GM13977 (cell line): Measurements from ENCODE around the gene ZBTB2.

Source experiments
- DNase-seq: peaks from one replicate; pipeline ENCODE4 v3.0.0; 2012; ENCODE audit warnings: low spot score
- CTCF ChIP-seq: IDR thresholded peaks from 2 replicates; pipeline ENCODE4 v1.5.1; 2012; ENCODE audit warnings: mild to moderate bottlenecking, control low read depth; ENCODE audit not compliant: insufficient read depth; ENCODE audit errors: extremely low read depth, missing control alignments
- in situ Hi-C: fragments of 300-500 bp; cut with MboI; formaldehyde crosslinking; loops from one replicate; pipeline ENCODE4 v1.12.0; 2022; ENCODE audit warnings: low sequenced_read_pairs, low pct_unique_long_range_greater_than_20kb, mixed read lengths, inconsistent platforms; ENCODE audit not compliant: unreplicated experiment

The ZBTB2 gene

DNA sequence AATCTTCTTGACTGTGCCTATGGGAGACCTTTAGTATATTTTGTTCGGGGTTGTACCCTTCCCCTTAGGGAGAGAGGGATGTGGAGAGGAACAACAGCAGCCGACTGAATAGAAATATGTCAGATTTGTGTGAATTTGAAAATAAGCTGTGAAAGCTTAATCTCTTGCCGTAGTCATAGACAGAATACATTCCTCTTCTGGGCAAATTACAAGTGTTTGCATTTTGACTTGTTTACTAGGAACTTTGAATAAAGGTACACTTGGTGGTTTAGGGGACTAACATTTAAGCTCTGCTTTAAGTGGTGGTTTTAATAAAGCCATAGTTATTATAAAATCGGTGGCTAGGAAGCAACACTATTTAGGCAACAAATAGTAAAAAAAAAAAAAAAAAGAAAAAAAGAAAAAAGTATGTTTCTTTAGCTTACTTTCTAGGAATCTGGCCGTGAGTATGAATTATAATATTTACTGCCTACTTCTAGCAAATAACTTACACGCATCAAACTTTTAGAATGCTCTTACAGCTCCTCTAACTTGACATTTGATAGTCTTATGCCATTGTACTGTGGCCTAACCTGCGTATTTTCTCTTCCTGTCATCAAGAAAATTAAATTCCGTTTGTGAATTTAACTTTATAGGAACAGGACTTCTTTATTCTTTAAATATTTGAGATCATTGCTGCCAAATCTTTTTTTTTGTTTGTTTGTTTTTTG is 65.1 kb downstream of the ZBTB2 start:
- no peak for DNase-seq
- TF ChIP-seq CTCF, result no peak
- in situ Hi-C loops, result loop anchor here (10.0 kb wide), 1 partner anchor 311 kb away; no protein-coding TSS in a partner anchor

- TF ChIP-seq CTCF, result no peak
- DNase-seq, result no peak
- in situ Hi-C loops, result loop anchor here (10.0 kb wide), 1 partner anchor 311 kb away; no protein-coding TSS in a partner anchor
These were observed 66.0 kb downstream of the ZBTB2 start for GRCh38 chr6:151325075-151326050.

- in situ Hi-C loops, result loop anchor here (10.0 kb wide), 1 partner anchor 310 kb away; no protein-coding TSS in a partner anchor
- TF ChIP-seq CTCF, result no peak
These were observed 66.9 kb downstream of the ZBTB2 start for GRCh38 chr6:151324488-151324825.

GRCh38 chr6:151323791-151324487 is 67.4 kb downstream of the ZBTB2 start:
- TF ChIP-seq CTCF, result peak; percentile 96
- DNase-seq, result peak; percentile 79
- in situ Hi-C loops, result loop anchor here (10.0 kb wide), 1 partner anchor 309 kb away; no protein-coding TSS in a partner anchor

More at GRCh38 chr6:151324488-151324825, 66.9 kb downstream of the ZBTB2 start:
- DNase-seq, result no peak

DNA sequence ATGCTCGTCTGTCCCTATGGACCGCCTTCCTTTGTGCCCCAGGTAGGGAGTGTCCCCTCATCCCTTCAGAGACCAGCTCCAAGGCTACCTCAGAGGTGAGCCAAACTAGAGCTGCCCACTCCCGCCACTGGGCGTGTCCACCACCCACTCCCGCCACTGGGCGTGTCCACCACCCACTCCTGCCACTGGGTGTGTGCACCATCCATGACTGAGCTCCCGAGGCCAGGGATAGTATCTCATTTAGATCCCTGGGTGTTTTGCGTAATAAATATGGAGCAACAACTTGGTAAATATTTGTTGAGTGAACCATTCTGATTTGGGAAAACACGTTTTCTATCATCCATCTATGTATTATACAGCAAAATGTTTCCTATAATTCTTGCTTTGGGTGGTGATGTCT is 68.8 kb downstream of the ZBTB2 start:
- TF ChIP-seq CTCF, result no peak
- in situ Hi-C loops, result loop anchor here (10.0 kb wide), 1 partner anchor 308 kb away; no protein-coding TSS in a partner anchor
- DNase-seq, result no peak

- TF ChIP-seq CTCF, result no peak
- no peak for DNase-seq
- in situ Hi-C loops, result loop anchor here (10.0 kb wide), 1 partner anchor 307 kb away; no protein-coding TSS in a partner anchor
These were observed 69.9 kb downstream of the ZBTB2 start for GRCh38 chr6:151321438-151321837.
